Hepatic stellate cell (primary cell): Measurements from ENCODE around the gene CSRP3.

Experiments
- DNase-seq: peaks from one replicate; pipeline ENCODE4 v3.0.0; 2011; ENCODE audit warnings: low spot score

CSRP3 gene

GRCh38 chr11:19225581-19225980, 23.8 kb upstream of the CSRP3 start:
- DNase-seq = no peak

DNA sequence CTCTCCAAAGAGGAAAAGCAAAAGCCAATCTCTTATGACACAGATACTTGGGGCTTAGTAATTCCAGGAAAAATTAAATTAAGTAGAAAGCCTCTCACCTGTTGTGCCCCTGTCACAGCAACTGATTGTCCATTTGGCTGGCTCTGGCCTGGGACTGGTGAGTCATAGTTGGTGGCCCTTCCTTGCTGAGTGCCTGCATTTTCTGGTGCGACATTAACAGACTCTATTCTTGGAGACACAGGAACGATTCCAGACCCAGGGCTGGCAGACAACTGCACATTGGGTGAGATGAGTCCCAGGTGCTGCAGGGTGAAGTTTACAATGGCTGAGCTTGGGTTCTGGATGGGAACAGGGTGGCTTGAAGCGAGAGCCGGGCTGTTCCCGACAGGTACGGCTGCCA, 23.3 kb upstream of the CSRP3 start:
- DNase-seq = no peak

- no peak for DNase-seq
Measured at GRCh38 chr11:19220903-19221724, 19.3 kb upstream of the CSRP3 start.

GRCh38 chr11:19218786-19219460, 17.1 kb upstream of the CSRP3 start:
- no peak for DNase-seq

- no peak for DNase-seq
Measured at GRCh38 chr11:19218216-19218615, 16.4 kb upstream of the CSRP3 start.

DNA sequence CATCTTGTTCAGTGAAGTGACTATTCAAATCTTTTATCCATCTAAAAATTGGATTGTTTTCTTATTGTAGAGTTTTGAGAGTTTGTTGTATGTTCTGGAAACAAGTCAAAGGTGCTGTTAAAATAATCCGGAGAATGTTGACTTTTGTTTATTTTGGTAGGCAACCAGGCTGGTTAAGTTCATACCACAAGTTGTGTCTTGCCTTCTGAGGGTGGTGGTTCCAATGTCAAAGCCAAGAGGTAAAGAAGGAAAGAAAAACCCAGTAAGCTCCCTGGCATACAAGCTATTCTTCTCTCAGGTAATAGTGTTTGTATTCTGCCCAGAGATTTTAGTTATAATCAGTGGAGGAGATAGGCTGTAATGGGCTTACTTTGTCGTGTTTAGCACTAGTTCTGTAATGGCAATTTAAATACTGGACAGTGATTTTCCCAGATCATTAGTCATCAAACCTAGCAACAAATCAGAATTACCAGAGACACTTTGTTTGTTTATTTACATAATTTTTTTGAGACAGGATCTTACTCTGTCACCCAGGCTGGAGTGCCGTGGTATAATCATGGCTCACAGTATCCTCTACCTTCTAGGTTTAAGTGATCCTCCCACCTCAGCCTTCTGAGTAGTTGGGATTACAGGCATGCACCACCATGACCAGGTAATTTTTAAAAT, 15.1 kb upstream of the CSRP3 start:
- DNase-seq = no peak

DNA sequence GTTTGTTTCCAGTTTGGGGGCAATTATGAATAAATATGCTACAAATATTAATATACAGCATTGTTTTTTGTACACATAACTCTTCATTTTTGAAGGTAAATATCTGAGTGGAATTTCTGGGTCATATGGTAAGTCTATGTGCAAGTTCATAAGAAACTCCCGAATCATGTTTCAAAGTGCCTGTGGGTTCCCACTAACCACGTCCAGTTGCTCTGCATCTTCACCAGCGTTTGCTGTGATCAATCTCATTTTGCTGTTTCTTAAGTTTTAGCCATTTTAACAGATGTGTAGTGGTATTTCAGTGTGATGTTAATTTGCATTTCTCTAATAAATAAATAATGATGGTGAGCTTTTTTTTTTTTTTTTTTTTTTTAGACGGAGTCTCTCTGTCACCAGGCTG, 14.2 kb upstream of the CSRP3 start:
- no peak for DNase-seq

GRCh38 chr11:19209617-19210370, 8.0 kb upstream of the CSRP3 start:
- DNase-seq = no peak

DNA sequence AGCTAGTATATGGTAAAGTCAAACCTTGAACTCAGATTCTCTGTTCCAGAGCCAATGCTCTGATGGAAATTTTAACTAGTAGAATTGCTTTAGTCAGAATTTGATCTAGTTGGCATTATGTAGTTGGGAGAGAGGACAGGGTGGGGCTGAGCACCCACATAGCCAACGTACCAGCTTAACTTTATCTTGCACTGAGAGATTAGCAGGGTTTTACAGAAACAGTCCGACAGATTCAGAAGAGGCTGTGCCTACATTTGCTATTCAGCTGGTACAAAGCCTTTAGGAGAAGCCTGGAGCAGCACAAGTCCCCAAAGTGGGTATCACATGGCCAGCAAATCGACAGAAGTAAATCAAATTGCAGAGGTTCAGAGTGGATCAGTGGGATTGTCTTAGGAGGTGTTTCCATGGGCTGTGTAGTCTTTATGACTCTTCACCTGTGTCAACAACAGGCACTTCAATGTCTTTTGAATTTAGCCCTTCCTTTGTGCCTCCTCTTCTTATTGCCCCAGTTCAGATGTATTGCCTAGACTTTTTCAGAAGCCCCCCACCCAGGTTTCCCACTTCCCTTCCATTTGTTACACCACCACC, 7.3 kb upstream of the CSRP3 start:
- DNase-seq = no peak

DNA sequence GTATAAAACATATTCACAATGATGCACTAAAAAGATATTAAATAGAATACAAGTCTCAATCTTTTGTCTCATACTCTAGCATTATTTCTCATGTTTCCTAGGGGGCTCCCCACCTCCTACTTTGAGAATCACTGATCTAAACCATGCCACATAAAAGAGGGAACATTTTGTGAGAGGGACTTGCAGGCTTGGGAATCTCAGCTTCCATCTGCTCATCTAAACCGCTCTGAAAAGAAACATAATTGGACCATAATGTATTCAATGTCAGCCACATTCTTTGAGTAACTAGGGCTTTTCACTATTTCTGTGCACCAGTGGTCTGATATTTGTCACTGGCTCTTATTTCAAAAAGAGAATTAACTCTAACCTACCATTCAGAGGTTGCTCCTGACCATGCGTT, 6.4 kb upstream of the CSRP3 start:
- no peak for DNase-seq

DNA sequence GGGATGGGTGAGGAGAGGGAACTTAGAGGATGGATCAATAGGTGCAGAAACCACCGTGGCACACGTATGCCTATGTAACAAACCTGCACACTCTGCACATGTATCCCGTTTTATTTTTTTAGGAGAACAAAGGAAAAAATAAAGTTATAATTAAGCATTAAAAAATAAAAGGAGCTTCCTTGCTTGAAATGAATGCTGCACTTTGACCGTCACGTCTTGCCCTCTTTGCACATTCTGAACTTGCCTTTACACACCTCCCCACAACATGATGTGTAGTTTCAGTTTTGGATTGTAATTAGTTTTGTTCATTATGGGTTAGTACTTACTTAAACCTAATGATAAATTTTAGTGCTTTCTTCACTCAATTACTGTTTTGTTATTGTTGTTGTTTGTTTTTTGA, 3.1 kb upstream of the CSRP3 start:
- no peak for DNase-seq

DNA sequence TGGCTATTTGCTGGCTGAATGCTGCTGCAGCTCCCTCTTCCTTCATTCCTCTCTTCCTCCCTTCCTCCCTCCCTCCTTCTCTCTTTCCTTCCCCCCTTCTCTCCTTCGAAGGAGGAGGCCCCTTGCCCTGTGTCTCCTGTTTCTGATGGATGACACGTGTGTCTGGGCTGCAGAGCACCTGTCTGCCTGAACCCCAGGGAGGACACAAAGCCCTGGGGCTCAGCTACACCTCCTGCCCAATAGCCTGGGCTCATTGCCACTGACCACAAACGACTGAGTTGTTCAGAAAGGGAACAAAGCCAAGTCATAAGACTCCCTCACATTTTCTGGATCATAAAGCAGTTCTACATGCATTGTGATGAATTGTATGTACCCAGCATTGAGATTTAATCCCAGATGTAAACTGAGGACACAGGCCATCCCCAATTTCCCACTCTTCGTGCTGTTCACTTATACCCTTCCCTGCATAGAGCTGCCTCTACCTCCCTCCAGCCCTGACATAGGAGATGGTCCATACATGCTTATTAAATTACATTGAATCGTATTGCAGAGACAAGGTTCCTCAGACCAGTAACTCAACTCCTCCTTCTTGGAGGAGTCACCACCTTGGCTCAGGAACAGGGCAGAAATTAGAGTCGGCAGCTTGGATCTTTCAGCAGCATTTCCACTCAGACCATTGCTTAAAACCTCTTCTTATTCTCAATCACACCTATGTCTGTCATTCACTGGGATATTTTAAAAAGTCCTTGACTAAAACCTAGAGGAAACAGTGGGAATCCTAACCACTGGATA, 1.2 kb downstream of the CSRP3 start:
- no peak for DNase-seq

GRCh38 chr11:19199771-19200170, 2.0 kb downstream of the CSRP3 start:
- no peak for DNase-seq

- no peak for DNase-seq
Measured at GRCh38 chr11:19199048-19199447, 2.7 kb downstream of the CSRP3 start.

DNA sequence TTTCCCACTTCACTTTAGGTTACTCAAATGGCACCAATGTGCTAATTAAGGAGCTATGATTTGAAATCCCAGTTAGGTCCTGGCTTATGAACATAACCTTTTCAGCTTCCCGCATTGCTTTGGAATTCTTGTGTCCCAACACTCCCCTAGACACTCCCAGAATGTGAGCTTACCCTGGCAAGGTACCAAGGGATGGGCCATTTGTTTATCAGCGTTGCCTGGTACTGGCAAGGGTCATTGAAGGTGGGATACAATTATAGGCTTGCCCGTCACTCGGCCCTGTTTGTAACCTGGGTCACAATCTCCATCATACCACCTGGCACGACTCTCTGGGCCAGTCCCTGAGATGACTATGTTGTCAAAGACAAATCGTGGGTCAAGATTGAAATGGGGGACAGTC, 5.4 kb downstream of the CSRP3 start:
- DNase-seq = no peak

GRCh38 chr11:19194620-19195308, 7.0 kb downstream of the CSRP3 start:
- no peak for DNase-seq

DNA sequence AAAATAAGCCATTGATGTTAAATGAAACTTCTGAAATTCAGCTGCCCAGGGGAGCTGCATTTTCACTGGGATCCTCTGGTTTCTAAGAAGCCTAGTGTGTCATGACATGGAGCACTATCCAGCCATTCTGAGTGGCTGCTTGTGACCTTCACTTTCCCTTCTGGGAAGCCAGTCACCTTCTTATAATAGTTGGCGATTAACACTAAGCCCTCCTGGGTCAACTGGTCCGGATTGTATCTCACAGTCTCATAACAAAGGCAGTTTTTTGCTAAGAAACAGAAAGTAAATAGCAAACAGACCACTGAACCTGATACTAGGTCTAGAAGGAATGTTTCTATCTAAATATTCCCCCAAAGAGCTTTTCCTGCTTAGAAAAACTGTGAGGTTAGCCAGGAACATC, 7.9 kb downstream of the CSRP3 start:
- DNase-seq = no peak

DNA sequence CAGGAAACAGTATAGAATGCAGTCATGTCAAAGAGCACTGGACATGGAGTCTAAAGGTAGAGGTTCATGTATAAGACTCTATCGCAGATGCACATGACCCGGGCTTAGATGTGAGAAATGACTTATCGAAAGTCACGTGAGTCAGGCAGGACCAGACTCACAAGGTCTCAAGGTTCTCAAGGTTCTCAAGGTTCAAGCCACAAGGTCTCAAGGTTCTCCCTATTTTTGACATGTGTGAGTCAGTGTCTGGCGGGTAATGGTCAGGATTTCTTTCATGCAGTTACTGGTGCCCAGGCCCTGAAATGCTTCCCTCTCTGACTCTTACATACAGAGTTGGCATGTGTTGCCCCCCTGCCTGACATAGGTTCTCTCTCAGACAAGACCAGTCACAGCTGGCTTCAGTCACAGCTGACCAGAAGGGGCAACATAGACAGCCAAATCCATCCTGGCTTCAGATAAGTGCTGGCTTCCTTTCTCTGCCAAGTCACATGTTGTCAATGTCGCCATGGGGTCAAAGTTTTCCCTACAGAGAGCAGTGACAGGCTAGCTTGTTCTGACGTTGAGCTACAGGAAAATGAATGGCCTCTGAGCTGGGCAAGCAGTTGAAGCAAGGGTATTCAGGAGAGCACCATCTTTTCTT, 10.1 kb downstream of the CSRP3 start:
- no peak for DNase-seq

DNA sequence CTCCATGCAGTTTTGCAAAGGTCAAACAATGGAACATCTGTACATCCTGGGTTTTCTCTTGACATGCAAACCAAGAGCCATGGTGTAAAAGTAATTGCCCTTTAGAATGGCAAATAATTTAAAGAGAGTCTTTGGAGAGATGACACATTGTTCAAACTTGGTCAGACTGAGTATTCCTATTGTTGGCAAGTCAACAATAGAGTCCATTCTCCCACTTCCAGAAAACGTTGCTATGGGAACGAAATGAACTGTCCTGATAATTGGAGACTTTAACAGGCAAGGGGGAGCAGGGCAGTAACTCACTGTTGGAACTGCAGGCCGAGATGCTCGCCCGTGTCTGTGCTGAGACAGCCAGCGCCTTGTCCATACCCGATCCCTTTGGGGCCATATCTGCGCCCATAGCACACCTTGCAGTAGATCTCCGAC, 13.9 kb downstream of the CSRP3 start:
- DNase-seq = no peak
